CD14-positive monocyte (primary cell): ENCODE results near the gene PDE6G. TPM values are rescaled to one million over a fixed set of nuclear protein-coding genes. Genes with fewer than 3 reads are reported as not detected.

Source experiments
- DNase-seq, 3 donors: peaks; one replicate each; pipeline ENCODE4 v3.0.0-alpha.2; 2011 to 2022
- H2AFZ ChIP-seq: 2 replicates; pipeline ENCODE4 v1.6.0; 2012; ENCODE audit warnings: mild to moderate bottlenecking, low read depth, low read length, inconsistent platforms; ENCODE audit not compliant: insufficient read depth, poor library complexity, severe bottlenecking
- H3K27ac ChIP-seq, 2 donors: 1 replicate in 1 of 2; 2 replicates in 1 of 2; pipeline ENCODE4 v1.5.1; 2012 to 2013; ENCODE audit warnings: low read length in 2 of 2, control low read depth in 1 of 2, inconsistent platforms in 1 of 2, low read depth in 1 of 2, mild to moderate bottlenecking in 1 of 2
- H3K27me3 ChIP-seq, 2 donors: one replicate each; pipeline versions ENCODE4 v1.6.0 to v1.6.1; 2011 to 2013; ENCODE audit warnings: low read length in 2 of 2; ENCODE audit not compliant: control insufficient read depth in 2 of 2, insufficient read depth in 2 of 2
- H3K36me3 ChIP-seq, 2 donors: replicated peaks in 1 of 2; 1 replicate in 1 of 2; 2 replicates in 1 of 2; pipeline versions ENCODE4 v1.5.1 to v1.6.1; 2012 to 2013; ENCODE audit warnings: low read length in 2 of 2, control low read depth in 1 of 2, inconsistent platforms in 1 of 2, mild to moderate bottlenecking in 1 of 2; ENCODE audit not compliant: insufficient read depth in 2 of 2, control insufficient read depth in 1 of 2
- H3K4me1 ChIP-seq, 2 donors: 1 replicate in 1 of 2; 2 replicates in 1 of 2; pipeline versions ENCODE4 v1.5.1 to v1.6.1; 2012 to 2013; ENCODE audit warnings: low read length in 2 of 2, control low read depth in 1 of 2, inconsistent platforms in 1 of 2, mild to moderate bottlenecking in 1 of 2, moderate library complexity in 1 of 2; ENCODE audit not compliant: insufficient read depth in 2 of 2, control insufficient read depth in 1 of 2
- H3K4me2 ChIP-seq: replicated peaks from 2 replicates; pipeline ENCODE3; 2012; ENCODE audit warnings: low read length, moderate library complexity, mild to moderate bottlenecking; ENCODE audit not compliant: poor library complexity, severe bottlenecking; ENCODE audit errors: extremely low read depth
- H3K4me3 ChIP-seq, 3 experiments: fragments of 200-600 bp in 1 of 3; sonication (generic) in 1 of 3; replicated peaks in 1 of 3; 1 replicate in 2 of 3; 2 replicates in 1 of 3; pipeline ENCODE4 v1.5.1; 2011 to 2013; ENCODE audit warnings: low read length in 3 of 3, mild to moderate bottlenecking in 3 of 3, control low read depth in 2 of 3, low read depth in 2 of 3, inconsistent platforms in 1 of 3, moderate library complexity in 1 of 3
- H3K79me2 ChIP-seq: 2 replicates; pipeline ENCODE4 v1.6.0; 2012; ENCODE audit warnings: mild to moderate bottlenecking, control low read depth, inconsistent platforms, low read length, moderate library complexity; ENCODE audit not compliant: insufficient read depth
- H3K9ac ChIP-seq: 2 replicates; pipeline ENCODE4 v1.6.0; 2017; ENCODE audit warnings: low read length, mild to moderate bottlenecking; ENCODE audit not compliant: insufficient read depth, poor library complexity, severe bottlenecking
- H3K9me3 ChIP-seq, 2 donors: replicated peaks in 1 of 2; 1 replicate in 1 of 2; 2 replicates in 1 of 2; pipeline versions ENCODE4 v1.5.1 to v1.6.1; 2012 to 2013; ENCODE audit warnings: low read length in 2 of 2, control low read depth in 1 of 2; ENCODE audit not compliant: control insufficient read depth in 1 of 2, insufficient read depth in 1 of 2
- H4K20me1 ChIP-seq: 2 replicates; pipeline ENCODE4 v1.6.0; 2012; ENCODE audit warnings: mild to moderate bottlenecking, low read length, control low read depth, moderate library complexity; ENCODE audit not compliant: insufficient read depth
- H3K27ac Mint-ChIP-seq, 7 donors: one replicate each; pipeline ENCODE4 v1.8.0; 2020; ENCODE audit warnings: mild to moderate bottlenecking in 7 of 7, mixed read lengths in 7 of 7, moderate library complexity in 6 of 7, inconsistent platforms in 2 of 7
- H3K27me3 Mint-ChIP-seq, 3 donors: one replicate each; pipeline ENCODE4 v1.8.0; 2021 to 2022; ENCODE audit warnings: low read depth in 3 of 3, mild to moderate bottlenecking in 3 of 3, mixed read lengths in 3 of 3, moderate library complexity in 3 of 3, inconsistent platforms in 1 of 3
- H3K36me3 Mint-ChIP-seq, 2 donors: one replicate each; pipeline ENCODE4 v1.8.0; 2020; ENCODE audit warnings: mixed read lengths in 2 of 2, inconsistent platforms in 1 of 2, mild to moderate bottlenecking in 1 of 2
- H3K4me1 Mint-ChIP-seq: one replicate; pipeline ENCODE4 v1.8.0; 2020; ENCODE audit warnings: mild to moderate bottlenecking, mixed read lengths
- H3K4me3 Mint-ChIP-seq, 2 donors: one replicate each; pipeline ENCODE4 v1.8.0; 2020; ENCODE audit warnings: mild to moderate bottlenecking in 2 of 2, mixed read lengths in 2 of 2, moderate library complexity in 1 of 2
- H3K9me3 Mint-ChIP-seq, 7 donors: one replicate each; pipeline ENCODE4 v1.8.0; 2020 to 2022; ENCODE audit warnings: mixed read lengths in 7 of 7, mild to moderate bottlenecking in 6 of 7, moderate library complexity in 6 of 7, inconsistent platforms in 2 of 7
- WGBS: methylation state at CpG from one replicate; pipeline ENCODE4 v1.1.5; 2013; ENCODE audit warnings: missing lambda C conversion rate; ENCODE audit not compliant: insufficient coverage; 5-methylcytosine and 5-hydroxymethylcytosine counted together
- intact Hi-C, 2 donors: fragments of 100-400 bp; cut with micrococcal nuclease; formaldehyde crosslinking; loops; one replicate each; pipeline versions ENCODE4 v1.15.0 to v1.15.1; 2023
- polyA plus RNA-seq, 3 donors: library from polyadenylated mRNA; depleted of rRNA in 1 of 3; unstranded in 2 of 3; stranded (reverse) in 1 of 3; fragments of 300-500 nt in 2 of 3; fragments of >200 nt in 1 of 3; fragmentation: Illumina TruSeq in 2 of 3; gene quantifications; 1 replicate in 2 of 3; 2 replicates in 1 of 3; pipeline ENCODE4 v1.2.3, GENCODE V29; 2012 to 2021
- TF ChIP-seq, protein P1 (sequence below): fragments of 200-600 bp; IDR thresholded peaks from one replicate; pipeline ENCODE4 v1.8.0; 2022; ENCODE audit warnings: antibody characterized with exemption, mild to moderate bottlenecking

PDE6G gene
- polyA plus RNA-seq, 3 donors = 8.9 to 12.0 (median 11.5) TPM

DNA sequence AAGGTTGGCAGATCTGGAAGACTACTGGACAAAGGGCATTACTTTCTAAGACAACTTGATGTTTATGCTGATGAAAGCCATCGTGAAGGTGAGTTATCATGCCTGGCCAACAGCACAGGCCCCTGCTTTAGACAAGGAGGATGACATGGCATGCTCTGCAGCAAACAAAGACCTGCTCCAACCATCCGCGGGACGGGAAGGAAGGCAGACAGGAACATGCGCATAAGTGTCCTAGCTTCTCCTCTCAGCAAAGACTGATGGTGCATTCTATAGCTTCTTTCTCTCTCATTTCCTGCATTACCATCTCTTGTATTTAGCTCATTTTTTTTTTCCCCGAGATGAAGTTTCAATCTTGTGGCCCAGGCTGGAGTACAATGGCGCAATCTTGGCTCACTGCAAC lies 24.9 kb downstream of the PDE6G start:
- DNase-seq = no peak
- TF ChIP-seq, protein P1, sequence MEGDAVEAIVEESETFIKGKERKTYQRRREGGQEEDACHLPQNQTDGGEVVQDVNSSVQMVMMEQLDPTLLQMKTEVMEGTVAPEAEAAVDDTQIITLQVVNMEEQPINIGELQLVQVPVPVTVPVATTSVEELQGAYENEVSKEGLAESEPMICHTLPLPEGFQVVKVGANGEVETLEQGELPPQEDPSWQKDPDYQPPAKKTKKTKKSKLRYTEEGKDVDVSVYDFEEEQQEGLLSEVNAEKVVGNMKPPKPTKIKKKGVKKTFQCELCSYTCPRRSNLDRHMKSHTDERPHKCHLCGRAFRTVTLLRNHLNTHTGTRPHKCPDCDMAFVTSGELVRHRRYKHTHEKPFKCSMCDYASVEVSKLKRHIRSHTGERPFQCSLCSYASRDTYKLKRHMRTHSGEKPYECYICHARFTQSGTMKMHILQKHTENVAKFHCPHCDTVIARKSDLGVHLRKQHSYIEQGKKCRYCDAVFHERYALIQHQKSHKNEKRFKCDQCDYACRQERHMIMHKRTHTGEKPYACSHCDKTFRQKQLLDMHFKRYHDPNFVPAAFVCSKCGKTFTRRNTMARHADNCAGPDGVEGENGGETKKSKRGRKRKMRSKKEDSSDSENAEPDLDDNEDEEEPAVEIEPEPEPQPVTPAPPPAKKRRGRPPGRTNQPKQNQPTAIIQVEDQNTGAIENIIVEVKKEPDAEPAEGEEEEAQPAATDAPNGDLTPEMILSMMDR = no peak
- intact Hi-C loops = no loop called here
- no peak overlapping the region for H3K27ac ChIP-seq
- no peaks in the 10 kb centered on the region for H3K9me3 Mint-ChIP-seq
- peaks cover 18% of the 10 kb centered on the region for H3K4me1 Mint-ChIP-seq
- H3K4me2 ChIP-seq = no peak overlapping the region
- peaks cover 68% of the 10 kb centered on the region for H3K79me2 ChIP-seq
- H3K36me3 Mint-ChIP-seq = peaks cover 37 to 46% of the 10 kb centered on the region in 2 donors
- H3K4me1 ChIP-seq = peaks cover 11 to 13% of the 10 kb centered on the region in 2 donors
- H3K4me3 Mint-ChIP-seq = no peak overlapping the region
- H4K20me1 ChIP-seq = peaks cover 63% of the 10 kb centered on the region
- H3K9me3 ChIP-seq = no peaks in the 10 kb centered on the region
- H2AFZ ChIP-seq = no peak overlapping the region
- no peak overlapping the region for H3K9ac ChIP-seq
- H3K36me3 ChIP-seq = peaks cover 28 to 43% of the 10 kb centered on the region in 2 donors
- no peaks in the 10 kb centered on the region for H3K27me3 ChIP-seq
- 68% methylated on average over 2 of the region's 7 CpGs for WGBS
- no peak overlapping the region for H3K4me3 ChIP-seq
- H3K27ac Mint-ChIP-seq = peak overlapping the region in 2 of 7 donors; percentile 42 to 69
- H3K27me3 Mint-ChIP-seq = no peaks in the 10 kb centered on the region

DNA sequence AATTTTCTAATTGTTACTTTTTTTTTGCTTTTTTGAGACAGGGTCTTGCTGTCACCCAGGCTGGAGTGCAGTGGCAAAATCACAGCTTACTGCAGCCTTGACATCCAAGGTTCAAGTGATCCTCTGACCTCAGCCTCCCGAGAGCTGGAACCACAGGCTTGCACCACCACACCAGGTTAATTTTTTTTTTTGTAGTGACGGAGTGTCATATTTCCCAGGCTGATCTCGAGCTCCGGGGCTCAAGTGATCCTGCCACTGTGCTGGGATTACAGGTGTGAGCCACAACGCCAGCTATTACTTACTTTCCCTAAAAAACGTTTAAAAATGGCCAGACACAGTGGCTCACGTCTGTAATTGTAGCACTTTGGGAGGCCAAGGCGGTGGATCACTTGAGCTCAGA lies 26.1 kb downstream of the PDE6G start:
- Mint-ChIP-seq H3K4me1 (peaks cover 7% of the 10 kb centered on the region), H3K27ac (peak overlapping the region in 1 of 7 donors; percentile 24), H3K9me3 (peaks cover 0 to 3% (median 0%) of the 10 kb centered on the region in 7 donors), H3K36me3 (peaks cover 45 to 58% of the 10 kb centered on the region in 2 donors), H3K4me3 (no peak overlapping the region), H3K27me3 (no peaks in the 10 kb centered on the region)
- Histone ChIP-seq H3K4me3 (no peak overlapping the region), H3K9me3 (no peaks in the 10 kb centered on the region), H3K27ac (no peak overlapping the region), H4K20me1 (peaks cover 54% of the 10 kb centered on the region), H3K4me1 (peaks cover 0 to under 1% of the 10 kb centered on the region in 2 donors), H3K4me2 (no peak overlapping the region), H3K79me2 (peaks cover 67% of the 10 kb centered on the region), H3K27me3 (no peaks in the 10 kb centered on the region), H3K36me3 (peaks cover 39 to 55% of the 10 kb centered on the region in 2 donors), H3K9ac (no peak overlapping the region), H2AFZ (no peak overlapping the region)
- WGBS = 96% methylated on average over 7 of the region's 8 CpGs
- intact Hi-C loops = no loop called here
- DNase-seq = no peak
- TF ChIP-seq, protein P1 = no peak
